ENCODE measurements around the gene MAMSTR.
"Not testable (repeated sequence)": the region's sequence is repeated elsewhere in the genome, so short reads cannot be mapped to it uniquely, and the experiment has no call there.

The MAMSTR gene

DNA sequence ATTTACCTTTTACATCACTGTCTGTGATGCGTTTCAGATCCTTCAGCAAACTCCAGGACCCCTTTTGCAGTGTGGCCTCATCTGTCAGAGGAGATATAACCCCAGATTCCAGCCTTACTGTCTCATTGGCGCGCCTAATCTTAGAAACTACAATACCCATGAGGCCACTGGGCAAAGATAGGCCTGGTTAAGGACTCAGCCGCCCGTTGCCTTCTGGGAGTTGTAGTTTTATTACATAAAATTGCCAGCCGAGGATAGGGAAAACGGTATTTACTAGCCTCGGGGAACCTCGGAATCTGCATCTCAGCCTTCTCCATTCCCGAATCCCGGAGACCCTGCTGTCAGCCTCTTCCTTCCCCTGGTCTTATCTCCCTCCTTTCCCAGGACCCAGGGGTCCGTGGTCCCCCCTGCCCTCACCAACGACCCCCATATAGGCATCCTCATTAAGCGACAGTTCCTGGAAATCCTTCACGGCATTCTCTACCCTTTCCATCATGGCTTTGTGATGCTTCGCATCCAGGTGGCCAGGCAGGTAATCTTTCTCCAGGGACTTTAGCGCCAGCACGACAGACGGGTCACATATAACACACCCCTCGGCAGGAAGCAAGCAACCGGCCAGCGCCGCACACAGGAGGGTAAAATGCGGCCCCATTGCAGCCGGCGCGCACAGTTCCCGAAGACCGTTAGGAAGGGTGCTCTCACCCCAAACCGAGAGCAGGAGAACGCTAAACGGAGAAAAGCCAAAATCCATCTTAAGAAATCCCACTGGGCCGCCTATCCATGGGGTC is 25.9 kb upstream of the MAMSTR start:
- no peak for DNase-seq

DNA sequence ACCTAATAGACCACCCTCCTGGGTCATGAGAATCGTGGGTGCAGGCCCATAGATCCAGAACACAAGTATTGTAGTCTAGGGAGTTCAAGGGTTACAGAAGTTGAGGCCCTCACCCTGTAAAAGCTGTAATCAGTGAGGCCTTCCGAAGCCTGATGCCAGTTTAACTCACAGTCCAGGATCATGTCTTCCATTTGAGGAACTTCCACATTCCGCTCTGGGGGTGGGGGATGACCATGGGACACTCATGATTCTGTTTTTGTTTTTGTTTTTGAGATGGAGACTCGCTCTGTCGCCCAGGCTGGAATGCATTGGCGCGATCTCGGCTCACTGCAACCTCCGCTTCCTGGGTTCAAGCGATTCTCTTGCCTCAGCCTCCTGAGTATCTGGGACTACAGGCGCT is 22.6 kb upstream of the MAMSTR start:
- DNase-seq: no peak

DNA sequence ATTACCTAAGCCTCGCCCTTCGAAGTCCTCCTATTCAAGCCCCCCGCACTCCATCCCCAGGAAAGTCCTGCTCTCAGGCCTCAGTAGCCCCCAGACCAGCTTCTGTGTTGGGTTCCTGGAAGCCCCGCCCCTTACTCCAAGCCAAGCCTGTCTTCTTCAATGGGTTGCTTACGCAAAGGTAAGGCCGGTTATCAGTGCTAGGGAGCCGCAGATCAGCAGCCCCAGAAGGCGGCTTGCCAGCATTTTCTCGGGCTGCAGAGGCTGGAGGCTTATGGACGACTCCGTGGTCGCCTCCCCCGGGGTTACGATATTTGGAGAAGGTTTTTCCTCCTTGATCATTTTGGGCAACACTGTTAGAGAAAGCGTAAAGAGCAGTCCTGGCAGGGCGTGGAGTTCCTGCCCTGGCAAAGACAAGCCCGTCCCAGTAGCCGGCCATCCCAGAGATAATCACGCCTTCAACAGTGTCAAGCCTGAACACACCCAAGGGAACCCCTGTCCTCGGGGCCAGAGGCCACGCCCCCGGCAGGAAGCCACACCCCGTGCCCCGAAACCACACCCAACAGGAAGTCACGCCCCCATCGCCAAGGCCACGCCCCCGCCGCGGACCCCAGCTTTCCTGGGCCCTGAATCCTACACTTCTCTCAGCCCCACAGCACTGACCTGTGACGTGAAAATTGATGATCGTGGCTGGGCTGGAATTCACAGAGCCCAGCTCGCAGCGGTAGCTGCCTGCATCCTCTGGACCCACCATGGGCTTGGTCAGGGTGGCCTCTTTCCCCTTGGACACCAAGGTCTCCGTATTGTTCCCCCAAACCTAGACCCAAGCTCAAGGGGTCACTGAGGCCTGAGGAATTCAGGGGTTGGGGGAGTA is 21.8 kb upstream of the MAMSTR start:
- DNase-seq: no peak

DNA sequence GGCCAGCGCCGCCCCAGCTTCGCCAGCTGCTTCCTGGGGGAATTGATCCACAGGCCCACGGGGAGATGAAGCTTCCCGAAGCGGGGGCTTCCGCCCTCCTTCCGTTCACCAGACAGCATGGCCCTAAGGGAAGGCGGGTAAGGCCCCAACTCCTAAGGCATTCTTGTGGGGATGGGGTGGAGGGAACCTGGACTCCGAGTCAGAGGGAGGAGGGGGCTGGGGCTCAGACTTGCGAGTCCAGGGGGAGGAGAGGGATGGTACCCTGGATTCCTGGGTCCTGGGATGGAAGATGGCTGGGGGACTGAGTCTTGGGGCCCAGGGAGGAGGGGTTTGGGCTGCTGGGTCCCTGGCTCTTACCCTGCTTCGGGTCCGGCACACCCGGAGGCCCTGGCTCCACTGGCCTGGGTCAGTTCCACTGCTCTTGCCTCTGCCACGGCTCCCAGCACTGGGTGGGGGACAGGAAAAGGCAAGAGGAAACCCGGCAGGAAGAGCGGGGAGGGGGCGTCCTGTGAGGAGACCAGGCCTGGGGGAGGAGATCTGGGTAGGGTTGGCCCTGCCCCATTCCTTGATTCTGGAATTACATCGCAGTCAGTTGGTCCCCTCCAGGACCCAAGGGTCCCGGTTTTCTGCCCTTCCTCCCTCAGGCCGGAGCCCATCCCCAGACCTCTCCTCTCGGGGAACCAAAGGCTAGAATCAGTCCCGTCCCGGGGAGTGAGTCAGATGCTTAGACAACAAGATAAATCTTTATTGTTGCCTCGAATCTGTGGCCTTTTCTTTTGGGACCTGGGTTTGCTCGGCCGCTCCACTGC is 20.8 kb upstream of the MAMSTR start, which contains the start of gene RASIP1:
Gene RASIP1, minus strand, starts transcription at position 447 of the 809 bp plus-strand sequence. Its CDS starts 328 bp downstream, at position 119.
- DNase-seq: no peak

DNA sequence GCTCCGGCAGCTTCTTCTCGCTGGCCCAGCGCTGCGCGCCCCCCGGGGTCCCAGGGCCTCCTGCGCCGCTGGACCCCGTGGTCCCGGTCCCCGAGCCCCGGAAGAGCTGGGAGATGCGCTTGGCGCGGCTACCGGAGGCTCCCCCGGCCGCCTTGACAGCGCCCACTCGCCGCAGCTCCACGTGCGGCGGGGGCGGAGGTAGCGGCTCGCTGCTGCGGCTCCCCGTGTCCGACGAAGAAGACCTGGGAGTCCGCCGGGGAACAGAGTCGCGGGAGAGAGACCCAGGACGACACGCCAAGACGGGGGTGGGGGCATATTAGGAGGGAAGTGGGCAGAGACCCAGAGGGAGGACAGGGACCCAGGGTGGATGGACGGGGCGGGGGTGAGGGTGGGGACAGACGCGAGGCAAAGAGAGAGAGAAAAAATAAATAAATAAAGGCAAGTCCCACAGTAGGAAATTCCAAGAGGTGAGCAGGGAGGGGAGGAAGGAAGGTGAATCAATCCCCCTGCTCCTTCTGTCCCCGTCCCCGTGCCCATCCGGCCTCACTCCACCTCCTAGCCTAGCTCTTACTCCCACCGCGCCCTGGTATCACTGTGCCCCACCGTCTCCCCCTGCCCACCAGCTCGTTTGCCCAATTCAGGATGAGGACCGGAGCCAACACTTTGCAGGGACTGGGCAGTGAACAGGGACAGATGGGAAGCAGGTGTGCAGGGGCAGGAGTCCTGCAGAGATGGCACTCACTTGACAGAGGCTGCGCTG is 20.1 kb upstream of the MAMSTR start:
- no peak for DNase-seq

DNA sequence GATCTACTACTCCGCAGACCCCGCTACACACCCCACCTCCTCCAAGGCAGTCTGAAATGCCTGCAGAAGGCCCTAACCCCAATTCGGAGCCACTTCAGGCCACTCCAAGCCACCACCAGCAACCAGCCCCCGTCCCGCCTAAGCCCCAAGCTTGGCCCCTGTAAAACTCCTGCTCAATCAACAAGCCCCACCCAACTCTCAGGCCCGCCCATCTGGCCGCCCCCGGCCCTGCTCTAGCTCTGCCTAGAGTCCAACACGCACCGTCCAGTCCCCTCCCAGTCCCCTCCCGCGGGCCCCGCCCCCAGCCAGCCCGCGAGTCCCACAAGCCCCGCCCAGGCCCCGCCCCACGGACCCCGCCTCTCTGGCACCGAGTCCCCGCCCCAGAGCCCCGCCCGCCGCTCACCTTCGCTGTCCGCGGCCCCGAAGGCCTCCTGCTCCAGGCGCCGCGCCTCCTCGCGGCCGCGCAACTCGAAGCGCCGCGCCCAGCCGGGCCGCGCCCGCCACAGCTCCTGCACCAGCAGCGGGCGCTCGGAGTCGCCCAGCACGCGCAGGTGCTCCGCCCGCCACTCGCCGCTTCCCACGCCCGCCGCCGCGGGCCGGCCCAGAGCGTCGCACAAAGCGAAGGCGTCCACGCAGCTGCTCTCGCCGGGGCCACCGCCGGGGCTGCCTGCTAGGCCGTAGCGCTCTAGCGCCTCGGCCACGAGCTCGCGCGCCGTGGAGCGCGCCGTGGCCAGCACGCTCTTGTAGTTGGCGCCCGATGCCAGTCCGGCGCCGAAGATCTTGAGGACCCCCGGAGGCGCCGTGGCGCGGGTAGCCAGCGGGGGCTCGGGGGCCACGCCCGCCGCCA is 19.3 kb upstream of the MAMSTR start:
- DNase-seq: peak; percentile 86

DNA sequence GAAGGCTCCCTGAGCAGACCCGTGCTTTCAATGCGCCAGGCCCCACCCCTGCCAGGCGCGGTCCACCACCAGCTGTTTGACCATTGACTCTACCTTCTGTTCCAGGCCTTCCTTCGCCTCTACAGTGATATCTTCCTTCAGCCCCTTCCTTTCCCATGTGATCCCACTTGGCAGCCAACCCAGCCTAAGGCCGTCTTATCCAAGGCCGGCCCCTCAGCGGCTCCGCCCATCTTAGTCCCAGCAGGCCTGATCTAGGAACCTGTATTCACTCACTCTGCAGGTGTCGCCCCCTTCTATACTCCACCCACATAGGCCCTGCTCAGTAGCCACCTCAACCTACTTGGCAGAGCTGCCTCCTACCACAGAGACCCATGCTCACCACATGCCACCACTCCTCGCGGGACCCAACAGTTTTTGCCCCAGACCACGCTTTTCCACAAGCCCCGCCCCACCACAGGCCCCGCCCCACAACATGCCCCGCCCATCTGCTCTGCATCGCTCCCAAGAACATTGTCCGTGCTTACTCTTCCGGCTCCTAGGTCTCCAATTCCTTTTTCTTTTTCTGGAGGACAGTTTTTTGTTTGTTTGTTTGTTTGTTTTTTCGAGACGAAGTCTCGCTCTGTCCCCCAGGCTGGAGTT is 18.0 kb upstream of the MAMSTR start:
- no peak for DNase-seq

DNA sequence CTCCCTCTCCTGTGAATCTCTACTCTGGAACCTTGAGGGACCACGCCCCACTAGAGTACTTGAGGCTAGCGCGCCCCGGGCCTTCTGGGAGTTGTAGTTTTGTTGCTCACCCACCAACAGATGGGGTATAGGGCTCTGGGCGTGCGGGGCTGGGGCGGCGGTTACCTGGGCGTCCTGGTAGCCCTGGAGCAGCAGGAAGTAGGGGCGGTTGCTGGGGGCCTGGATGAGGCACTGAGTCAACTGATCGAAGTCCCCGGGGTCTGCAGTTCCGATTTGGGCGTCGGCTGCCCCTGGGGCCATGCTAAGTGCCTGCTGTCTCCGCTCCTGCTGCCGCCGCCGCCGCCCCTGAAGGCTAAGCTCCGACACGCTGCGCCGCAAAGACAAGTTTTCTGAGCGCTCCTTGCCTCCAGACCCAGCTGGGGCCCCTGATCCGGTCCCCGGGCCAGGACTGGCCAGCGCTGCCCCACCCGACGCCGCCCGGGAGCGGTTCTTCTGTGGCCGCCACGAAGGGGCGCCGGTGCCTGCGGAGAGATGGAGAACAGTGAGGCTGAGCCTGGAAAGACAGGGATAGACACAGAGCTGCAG is 15.6 kb upstream of the MAMSTR start:
- DNase-seq: peak; percentile 85

DNA sequence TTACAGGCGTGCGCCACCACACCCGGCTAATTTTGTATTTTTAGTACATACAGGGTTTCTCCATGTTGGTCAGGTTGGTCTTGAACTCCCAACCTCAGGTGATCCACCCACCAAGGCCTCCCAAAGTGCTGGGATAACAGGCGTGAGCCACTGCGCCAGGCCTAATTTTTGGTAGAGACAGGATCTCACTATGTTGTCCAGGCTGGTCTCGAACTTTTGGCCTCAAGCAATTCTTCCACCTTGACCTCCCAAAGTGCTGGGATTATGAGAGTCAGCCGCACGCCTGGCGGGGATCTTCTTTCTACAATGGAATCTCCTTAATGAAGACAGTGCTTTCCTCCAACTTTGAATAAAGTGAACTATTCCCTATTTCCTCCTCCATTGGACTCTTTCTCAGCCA is 15.1 kb upstream of the MAMSTR start:
- DNase-seq: no peak

DNA sequence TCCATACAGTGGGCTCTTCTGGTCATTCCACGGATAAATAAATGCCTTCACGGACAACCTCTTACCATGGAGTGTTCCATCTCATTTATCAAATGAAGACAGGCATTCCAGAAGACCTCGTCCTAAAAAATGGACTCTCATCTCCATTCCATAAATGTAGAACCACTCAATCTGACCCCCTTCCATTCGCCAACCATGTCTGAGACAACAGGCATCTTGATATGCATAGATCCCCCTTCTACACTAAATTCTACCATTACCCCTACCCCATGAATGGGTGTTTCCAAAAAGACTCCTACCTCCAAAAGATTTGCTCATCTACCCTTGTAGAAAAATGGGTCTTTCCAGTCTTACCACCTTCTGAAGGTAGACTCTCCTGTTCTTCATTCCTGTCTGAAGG is 11.9 kb upstream of the MAMSTR start:
- DNase-seq: no peak

DNA sequence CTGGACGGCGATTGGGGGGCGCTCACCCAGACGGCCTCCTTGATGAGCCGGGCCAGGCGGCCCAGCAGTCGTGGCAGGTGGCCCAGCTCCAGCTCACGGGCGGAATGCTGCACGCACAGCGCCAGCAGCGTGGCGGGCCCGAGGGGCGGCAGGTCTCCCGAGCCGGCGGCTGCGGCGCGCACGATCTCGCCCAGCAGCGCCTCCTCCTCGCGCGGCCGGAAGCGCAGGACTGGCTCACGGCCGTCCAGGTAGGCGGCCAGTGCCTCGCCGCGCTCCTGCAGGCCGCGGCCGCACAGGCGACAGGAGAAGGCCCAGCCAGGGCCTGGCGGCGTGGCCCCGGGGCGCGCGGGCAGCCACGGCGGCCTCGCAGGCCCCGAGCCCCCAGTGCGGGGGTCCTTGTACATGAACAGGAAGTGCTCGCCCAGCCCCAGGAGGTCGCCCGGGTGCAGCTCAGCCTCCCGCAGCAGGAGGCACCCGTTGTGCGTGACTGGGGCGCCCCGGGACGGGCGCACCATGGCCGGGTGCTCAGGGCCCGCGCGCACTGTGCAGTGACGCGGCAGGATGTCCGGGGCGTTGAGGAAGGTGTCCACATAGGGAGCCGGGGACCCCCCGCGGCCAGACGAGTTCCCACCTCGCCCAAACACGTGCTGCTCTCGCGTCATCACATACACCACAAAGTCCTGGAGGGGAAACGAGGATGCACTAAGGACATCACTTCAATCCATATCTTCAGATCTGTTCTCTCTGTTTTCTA is 9.6 kb upstream of the MAMSTR start:
- DNase-seq: no peak

DNA sequence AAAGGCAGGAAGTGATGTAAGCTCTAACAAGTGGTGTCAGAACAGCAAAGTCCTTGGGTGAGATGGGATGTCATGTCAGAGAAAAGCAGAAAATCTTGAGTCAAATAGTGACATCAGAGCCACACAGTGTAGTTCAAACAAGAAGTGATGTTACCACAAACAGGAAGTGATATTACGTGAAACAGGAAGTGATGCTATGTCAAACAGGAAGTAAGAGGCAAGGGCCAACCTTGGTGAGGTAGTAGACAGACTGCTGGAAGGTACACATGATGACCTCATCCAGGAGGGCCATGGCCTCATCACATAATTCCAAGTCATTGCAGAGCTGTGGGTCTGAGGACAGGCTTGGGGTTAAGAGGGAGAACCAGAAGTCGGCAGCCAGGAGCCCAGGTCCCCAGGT is 7.0 kb upstream of the MAMSTR start:
- DNase-seq: no peak

DNA sequence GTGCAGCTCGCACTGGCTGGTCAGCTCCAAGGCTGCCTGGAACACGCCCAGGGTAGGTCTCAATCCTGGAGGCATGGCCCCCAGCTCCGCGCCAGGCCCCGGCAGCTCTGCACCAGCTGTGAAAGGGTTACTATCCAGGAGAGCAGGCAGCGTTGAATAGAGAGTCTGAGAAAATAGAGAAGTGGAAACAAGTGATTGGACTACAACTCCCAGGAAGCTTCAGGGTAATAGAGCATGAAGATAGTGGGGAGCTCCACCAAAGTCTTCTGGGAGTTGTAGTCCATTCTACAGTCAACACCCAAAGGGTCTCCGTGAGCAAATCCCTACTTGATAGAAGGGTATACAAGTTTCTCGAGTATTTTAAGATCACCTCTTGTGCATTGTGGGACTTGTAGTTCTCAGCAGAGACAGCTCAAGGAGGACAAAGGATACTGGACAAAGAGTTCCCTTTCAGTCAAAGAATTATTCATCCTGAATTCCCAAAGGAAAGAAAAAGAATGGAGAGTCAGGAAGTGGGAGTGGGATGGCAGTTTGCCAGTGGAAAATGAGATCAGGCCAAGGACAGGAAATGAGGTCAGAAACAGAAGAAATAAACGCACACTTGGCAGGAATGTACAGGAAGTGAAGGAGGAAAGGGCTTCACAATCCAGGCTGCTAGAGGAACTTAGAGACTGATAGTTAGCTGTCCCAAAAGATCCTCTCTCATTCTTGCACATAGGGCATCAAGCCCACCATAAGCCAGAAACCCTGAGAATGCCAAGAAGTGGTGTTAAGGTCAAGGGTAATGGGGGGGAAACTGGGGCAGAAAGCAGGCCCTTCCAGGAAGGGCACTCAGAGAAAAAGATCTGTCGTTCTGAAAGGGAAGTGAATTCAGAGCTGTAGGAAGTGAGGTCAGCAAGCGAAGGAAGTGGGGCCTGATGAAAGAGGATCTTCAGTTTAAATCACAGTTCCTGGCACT is 5.5 kb upstream of the MAMSTR start:
- DNase-seq: no peak

DNA sequence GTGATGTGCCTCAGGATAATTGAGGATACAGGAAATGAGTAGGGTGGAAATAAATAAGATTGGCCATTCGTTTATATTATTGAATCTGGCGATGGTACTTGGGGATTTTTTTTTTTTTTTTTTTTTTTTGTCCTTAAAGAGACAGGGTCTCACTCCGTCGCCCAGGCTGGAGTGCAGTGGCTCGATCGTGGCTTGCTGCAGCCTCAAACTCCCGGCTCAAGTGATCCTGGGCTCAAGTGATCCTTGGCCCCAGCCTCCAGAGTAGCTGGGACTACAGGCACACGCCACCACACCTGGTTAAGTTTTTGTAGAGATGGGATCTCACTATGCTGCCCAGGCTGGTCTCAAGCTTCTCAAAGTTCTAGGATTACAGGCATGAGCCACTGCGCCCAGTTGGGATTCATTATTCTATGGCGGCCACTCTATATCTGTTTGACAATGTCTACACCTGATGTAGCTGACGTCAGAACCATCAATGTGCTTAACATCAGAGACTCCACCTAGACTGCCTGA is 2.7 kb upstream of the MAMSTR start:
- DNase-seq: no peak

DNA sequence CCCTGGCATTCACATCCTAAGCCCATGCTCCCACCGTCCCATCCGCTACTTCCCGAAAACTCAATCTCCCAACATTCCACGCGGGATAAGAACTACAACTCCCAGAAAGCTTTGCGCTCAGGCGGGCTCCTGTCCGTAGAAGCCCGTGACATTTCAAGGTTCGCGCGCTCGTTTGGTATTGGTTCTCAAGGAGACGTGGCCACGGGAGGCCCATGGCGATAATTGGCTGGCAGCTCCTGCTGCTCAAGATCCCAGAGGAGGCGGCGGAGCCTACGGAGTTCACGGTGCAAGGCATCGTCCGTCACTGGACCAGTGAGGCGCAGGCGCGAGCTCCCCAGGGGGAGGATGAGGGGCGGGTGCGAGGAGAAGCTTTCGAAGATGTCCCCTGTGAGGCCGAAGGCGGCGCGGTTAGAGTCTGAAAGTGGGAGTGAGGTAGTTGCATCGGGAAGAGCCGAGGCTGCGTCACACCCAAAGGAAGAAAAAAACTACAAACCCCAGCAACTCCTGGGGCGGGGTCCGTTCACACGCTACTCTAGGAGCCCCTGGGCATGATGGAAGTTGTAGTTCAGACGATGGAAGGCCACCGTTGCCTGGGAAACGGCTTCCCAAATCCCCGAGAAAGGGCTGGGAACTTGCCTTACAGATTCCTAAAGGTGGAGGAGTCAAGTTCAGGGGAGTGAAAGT is 1.2 kb upstream of the MAMSTR start:
- peak; percentile 98 for DNase-seq

DNA sequence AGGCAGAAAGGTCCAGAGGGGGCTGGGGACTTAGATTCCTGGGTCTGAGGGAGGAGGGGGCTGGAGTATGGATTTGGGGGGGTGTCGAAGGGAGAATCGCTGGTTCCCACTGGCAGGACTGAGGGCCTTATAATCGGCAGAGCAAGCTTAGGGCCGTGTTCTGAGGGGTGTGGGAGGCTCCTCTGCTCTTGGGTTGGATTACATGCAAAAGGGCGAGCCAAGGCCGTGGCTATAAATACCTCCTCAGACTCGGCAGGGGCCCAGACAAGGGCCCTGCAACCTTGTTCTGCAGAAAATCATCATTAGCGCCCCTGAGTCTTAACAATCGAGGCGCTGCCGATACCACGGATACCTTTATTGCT is 707 bp upstream of the MAMSTR start:
- no peak for DNase-seq

DNA sequence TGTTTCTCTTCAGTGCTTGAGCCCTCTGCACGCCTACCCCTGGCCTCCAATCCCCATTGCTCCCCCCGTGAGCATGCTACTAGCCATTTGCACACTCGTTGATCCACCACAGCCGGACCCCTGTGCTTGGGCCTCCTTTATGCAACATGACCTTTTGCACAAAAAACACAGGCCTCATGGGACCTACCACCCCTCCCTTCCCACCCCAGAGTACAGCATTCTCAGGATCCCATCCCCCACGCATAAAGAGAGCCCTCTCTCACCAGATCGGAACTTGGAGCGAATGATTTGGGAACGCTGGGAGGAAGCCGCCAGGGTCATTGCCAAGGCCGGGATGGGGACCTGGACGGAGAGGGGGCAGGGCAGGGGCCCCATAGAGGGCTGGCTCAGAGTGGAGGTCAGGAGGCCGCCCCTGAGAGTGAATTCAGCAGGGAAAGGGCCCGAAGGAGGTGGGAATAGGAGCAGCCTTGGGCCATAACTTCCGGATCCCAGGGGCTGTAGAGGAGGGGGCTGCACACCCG is 754 bp downstream of the MAMSTR start:
- no peak for DNase-seq

DNA sequence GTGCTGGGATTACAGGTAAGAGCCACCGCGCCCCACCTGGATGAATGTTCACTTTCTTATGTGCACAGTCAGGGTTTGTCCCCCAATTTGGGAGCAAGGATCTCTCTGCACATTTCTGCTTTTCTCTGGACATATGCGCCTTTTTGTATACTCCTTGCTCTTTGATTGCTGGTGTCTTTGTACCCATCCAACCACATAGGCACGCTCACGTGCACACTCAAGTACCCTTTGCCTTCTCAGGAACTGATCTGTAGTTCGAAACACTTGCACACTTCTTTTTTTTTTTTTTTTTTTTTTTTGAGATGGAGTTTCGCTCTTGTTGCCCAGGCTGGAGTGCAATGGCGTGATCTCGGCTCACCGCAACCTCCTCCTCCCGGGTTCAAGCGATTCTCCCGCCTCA is 1.4 kb downstream of the MAMSTR start:
- DNase-seq: not testable (repeated sequence)
